NCI-H146 treated with DMSO at 0.1 percent for 48 hours (cell line): ENCODE results near the gene PGLYRP4.

Experiments
- DNase-seq: peaks from one replicate; lab custom pipeline; 2025; ENCODE audit not compliant: unreplicated experiment; lab: John Stamatoyannopoulos, UW

The PGLYRP4 gene

GRCh38 chr1:153348511-153349362 lies at the start of gene PGLYRP4:
PGLYRP4 (minus strand) TSS chr1:153348841; CDS start chr1:153347932, 909 bp downstream.
- DNase-seq = no peak

DNA sequence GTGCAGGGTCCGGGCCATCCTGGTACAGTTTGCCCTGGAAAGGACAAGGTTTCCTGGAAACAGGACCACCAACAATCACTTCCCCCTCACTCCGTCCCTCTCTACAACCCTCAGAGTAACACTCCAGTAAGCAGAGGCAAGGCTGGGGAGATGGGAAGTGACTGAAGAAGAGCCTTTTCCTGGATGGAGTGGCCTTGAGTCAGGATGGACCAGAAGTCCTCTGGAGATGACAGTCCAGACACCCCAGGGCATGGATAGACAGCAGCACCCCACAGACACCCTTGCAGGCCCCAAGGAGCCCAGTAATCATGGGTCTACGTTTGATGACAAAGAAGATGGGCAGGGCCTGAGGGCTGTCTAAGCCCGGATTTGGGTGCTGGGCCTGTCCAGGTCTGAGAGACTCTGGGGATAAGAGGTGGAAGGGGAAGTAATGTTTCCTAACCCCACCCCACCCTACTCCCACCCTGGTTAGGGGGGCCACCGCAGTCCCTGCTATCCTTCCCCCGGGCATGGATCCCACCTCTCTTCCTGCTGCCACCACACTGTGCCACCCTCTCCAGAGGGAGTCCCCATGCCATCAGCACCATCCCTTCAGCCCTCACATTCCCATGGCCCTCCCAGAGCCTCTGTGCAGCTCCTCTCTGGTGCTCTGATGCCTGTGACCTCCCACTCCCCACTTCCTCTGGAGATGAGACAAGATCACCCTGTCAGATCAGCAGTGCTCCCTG lies 49.4 kb upstream of the PGLYRP4 start:
- no peak for DNase-seq

DNA sequence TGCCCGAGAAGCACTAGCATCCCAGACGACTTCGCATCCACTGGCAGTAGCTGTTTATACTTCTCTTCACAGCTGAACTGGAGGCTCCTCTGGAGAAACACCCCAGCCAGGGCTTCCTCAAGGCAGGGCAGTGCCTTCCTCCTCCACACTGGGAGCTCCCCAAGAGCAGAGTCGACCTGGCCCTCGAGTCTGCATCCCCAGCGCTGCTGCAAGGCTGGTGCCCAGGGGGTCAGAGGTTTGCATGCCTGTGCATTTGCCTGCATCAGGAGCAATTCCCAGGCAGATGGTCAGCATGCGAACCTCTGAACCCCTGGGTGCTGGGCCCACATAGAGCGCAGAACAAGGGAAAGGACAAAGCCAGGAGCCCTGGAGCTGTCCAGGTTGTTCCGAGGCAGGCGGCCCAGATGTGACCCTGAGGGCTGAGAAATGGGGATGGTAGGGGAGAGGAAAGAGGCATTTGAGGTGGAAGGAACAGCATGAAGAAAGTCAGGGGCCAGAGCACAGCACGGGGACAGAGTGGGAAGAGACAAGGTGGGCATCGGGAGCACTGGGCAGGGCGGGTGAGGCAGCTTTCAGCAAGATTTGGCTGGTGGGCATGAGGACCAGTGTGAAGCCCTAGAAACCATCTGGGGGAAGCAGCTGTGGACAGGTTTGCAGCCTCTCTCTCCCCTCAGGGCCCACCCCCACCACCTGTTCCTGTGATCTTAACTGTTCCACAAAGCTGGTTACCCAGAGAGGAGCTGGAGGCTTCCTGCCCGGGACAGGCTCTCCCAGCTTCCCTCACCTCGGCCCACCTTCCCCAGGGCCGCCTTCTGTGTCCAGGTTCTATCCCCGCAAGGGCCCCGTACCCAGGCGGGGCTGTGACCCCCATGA lies 48.6 kb upstream of the PGLYRP4 start:
- no peak for DNase-seq

DNA sequence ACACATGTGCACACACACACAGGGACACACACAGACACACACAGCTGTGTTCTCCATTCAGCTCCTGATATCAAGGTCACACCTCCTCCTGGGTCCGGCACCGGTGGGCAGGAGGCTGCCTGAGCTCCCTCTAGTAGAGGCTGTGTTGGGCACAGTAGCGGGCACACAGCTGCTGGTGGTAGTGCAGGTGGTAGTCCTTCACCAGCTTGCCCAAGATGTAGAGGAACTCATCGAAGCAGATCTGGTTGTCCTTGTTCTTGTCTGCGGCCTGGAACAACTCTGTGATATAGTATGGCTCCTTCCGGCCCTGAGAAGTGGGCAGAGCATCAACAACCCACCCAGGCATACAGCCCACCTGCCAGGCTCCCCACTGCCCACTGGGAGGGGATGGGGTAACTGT lies 47.8 kb upstream of the PGLYRP4 start:
- DNase-seq = no peak

GRCh38 chr1:153395776-153396175 lies 47.1 kb upstream of the PGLYRP4 start:
- DNase-seq = no peak

GRCh38 chr1:153395136-153395685 lies 46.6 kb upstream of the PGLYRP4 start:
- no peak for DNase-seq

- DNase-seq = no peak
Measured at GRCh38 chr1:153394391-153394790, 45.8 kb upstream of the PGLYRP4 start.

DNA sequence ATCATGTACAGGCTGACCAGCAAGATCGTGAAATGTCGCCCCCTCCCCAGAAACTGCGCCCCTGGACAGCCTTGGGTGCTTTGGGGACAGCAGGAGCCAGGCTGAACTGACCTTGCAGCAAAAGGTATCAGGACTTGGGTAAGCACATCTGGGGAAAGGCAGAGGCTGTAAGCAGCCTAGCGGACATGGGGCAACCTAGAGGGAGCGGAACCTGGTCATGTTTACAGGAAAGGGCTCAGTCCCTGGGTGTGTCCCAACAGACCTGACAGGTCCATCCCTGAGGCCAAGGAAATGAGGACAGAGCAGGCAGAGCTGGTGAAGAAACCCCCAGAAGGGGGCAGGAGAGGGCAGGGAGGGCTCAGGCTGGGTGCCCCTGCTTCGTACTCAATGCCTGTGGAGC lies 45.3 kb upstream of the PGLYRP4 start:
- DNase-seq = no peak

- DNase-seq = no peak
Measured at GRCh38 chr1:153392822-153393221, 44.2 kb upstream of the PGLYRP4 start.

- no peak for DNase-seq
Measured at GRCh38 chr1:153392258-153392657, 43.6 kb upstream of the PGLYRP4 start.

DNA sequence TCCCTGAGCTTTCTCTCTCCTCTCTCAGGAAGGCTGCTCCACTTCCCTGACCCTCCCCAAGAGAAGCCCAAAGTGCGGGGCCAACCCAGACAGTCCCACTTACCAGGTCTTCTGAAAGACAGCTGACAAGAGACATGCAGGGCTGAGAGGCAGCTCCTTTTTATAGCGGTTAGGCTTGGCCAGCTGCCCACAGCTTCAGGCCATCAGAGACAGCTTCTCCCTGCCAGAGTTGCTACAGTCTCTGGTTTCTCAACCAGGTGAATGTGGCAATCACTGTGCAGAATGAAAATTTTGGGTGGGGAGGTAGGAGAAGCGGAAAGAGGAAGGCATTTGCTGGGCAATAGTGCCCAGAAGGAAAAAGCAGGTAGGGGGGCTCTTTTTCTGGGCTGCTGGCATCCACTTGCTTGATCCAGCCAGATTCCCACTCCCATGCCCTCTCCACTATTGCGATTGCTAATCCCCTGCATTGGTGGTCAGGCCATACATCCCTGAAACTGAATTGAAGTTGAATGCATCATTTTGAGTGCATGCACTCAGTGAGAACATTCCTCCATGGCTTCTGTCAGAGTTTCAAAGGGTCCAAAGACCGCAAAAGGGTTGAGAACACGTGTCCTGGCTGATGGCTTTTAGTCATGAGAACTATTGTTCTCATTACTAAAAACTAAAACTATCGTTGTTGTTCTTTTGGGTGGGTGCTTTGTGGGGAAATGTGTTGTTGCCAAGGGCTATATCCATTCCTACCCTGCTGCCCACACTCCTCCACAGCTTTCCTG lies 42.5 kb upstream of the PGLYRP4 start, which contains the start of gene S100A8:
S100A8 (minus strand) TSS at position 136 of the 773 bp plus-strand sequence. CDS start 538 bp downstream, outside the sequence.
- DNase-seq = no peak

DNA sequence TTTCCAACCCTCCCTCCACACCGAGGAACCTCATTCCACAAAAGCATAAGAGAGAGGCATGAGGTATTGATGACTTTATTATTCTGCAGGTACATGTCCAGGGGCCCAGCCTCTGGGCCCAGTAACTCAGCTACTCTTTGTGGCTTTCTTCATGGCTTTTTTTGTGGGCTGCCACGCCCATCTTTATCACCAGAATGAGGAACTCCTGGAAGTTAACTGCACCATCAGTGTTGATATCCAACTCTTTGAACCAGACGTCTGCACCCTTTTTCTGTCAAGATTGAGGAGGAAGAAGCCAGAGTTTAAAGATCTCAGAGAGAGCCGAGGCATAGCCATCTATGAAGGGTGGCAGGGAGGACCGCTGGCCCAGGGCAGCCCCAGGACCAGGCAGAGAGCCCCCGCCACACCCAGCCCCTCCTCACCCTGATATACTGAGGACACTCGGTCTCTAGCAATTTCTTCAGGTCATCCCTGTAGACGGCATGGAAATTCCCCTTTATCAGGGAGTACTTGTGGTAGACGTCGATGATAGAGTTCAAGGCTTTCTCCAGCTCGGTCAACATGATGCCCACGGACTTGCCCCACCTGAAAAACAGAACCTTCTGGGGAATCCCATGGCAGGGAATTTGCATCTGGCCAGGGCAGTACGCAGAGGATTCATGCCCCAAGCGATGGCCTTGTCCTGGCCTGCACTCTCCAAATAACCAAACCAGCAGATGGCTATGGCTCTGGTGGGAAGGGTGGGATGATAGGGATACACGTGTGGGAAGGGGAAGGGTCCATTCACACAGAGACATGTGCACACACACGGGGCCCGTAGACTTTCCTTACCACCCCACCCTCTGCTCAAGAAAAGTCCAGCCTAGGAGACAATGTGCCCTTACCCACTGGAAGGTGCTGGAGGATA lies 41.6 kb upstream of the PGLYRP4 start:
- no peak for DNase-seq

DNA sequence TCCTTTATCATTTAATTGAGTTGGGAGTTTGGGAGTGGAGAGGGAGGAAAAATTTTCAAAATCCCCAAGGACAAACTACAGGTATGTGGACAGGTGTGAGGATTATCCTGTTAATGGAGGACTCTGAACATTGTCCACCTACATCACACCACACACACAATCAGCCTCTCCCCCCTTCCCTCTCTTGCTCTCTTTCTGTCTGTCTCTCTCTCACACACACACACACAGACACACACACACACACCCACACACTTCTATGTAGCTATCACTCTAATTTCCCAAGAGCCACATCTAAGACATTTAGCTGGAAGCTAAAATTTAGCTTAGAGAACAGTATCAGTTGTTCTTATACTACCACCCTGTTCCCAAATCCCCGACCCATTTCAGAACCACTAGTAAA lies 40.8 kb upstream of the PGLYRP4 start:
- no peak for DNase-seq

GRCh38 chr1:153387785-153388184 lies 39.1 kb upstream of the PGLYRP4 start:
- DNase-seq = no peak

DNA sequence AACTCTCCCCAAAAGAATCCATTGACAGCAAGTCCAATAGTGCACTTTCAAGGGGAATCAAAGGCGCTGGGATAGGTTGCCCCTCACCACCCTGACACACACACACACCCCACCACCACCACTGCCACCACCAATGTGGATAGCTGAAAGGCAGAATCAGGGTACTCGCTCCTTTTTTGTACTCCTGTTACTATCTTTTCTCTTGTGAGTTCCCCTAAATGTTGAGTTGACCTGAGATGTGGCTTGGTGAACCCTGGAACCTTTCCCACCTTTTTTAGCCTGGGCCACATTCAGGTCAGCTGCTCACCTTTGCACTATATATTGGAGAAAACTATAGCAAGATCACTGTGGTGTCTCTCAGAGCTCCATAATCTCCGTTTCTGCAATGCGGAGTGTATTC lies 38.4 kb upstream of the PGLYRP4 start:
- no peak for DNase-seq

GRCh38 chr1:153386500-153386901 lies 37.9 kb upstream of the PGLYRP4 start:
- no peak for DNase-seq

GRCh38 chr1:153384958-153385580 lies 36.4 kb upstream of the PGLYRP4 start:
- no peak for DNase-seq

DNA sequence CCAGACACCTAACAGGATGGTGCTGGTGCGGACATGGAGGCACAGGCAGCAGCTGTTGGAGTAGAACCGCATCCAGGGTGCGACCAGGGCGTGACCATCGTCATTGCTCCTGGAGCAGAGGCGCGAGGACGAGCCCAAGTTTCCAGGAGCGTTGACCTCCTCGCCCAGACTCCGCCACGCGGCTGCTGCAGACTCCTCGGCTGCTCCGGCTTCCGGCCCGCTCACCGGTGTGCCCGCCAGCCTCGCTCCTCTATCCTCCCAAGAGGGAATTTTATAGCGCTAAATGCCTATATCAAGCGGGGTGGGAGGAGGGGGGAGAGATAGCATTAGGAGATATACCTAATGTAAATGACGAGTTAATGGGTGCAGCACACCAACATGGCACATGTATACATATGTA lies 32.1 kb upstream of the PGLYRP4 start:
- no peak for DNase-seq

DNA sequence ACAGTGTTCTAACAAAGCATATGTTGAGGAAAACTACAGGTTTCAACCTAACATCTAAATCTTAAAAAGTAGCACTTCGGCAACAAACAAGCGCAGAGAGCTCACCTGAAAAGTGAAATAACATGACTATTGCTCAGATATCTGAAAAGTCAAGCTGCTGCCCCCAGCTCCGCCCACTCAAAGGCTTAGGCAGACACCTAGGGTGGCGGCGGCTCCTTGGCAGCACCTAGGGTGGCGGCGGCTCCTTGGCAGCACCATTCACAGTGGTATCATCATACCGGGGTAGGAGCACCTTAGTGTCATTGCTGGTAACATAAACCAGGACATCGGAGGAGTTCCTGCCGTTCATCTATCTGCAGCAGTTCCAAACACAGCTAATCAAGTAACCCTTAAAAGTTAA lies 30.9 kb upstream of the PGLYRP4 start:
- no peak for DNase-seq
